Glutamatergic neuron (in vitro differentiated cells): ENCODE results near the gene CD8B. TPM values are rescaled to one million over a fixed set of nuclear protein-coding genes. Genes with fewer than 3 reads are reported as not detected.
"Not testable (repeated sequence)": the region's sequence is repeated elsewhere in the genome, so short reads cannot be mapped to it uniquely, and the experiment has no call there.

Source experiments
- DNase-seq: peaks from one replicate; pipeline ENCODE4 v3.0.0; 2022
- H3K27ac Mint-ChIP-seq: one replicate; pipeline ENCODE4 v1.8.0; 2020; ENCODE audit warnings: mild to moderate bottlenecking, mixed read lengths, inconsistent platforms; ENCODE audit not compliant: unreplicated experiment
- H3K27me3 Mint-ChIP-seq: one replicate; pipeline ENCODE4 v1.8.0; 2020; ENCODE audit warnings: mild to moderate bottlenecking, moderate library complexity, mixed read lengths, inconsistent platforms; ENCODE audit not compliant: unreplicated experiment
- H3K36me3 Mint-ChIP-seq: one replicate; pipeline ENCODE4 v1.8.0; 2020; ENCODE audit warnings: mild to moderate bottlenecking, mixed read lengths, inconsistent platforms; ENCODE audit not compliant: unreplicated experiment
- H3K4me1 Mint-ChIP-seq: one replicate; pipeline ENCODE4 v1.8.0; 2020; ENCODE audit warnings: mild to moderate bottlenecking, low read depth, mixed read lengths, inconsistent platforms; ENCODE audit not compliant: unreplicated experiment
- H3K4me3 Mint-ChIP-seq: one replicate; pipeline ENCODE4 v1.8.0; 2020; ENCODE audit warnings: mild to moderate bottlenecking, mixed read lengths, inconsistent platforms; ENCODE audit not compliant: unreplicated experiment
- H3K9me3 Mint-ChIP-seq: one replicate; pipeline ENCODE4 v1.8.0; 2020; ENCODE audit warnings: mild to moderate bottlenecking, moderate library complexity, mixed read lengths, inconsistent platforms; ENCODE audit not compliant: unreplicated experiment
- long read RNA-seq: library from polyadenylated mRNA; unstranded; transcript quantifications from one replicate; pipeline ENCODE4 v2.0.0, GENCODE V29; 2020; ENCODE audit not compliant: unreplicated experiment
- total RNA-seq: library from RNA; stranded (reverse); fragmentation: NEBNext Ultra II Directional; extraction: Animal tissue kit (Norgen Biotek cat#: 25700); gene quantifications from one replicate; pipeline ENCODE4 v1.2.1, GENCODE V29; 2021; ENCODE audit not compliant: unreplicated experiment

Gene CD8B
- not detected for total RNA-seq
- long read RNA-seq, result 0 reads

DNA sequence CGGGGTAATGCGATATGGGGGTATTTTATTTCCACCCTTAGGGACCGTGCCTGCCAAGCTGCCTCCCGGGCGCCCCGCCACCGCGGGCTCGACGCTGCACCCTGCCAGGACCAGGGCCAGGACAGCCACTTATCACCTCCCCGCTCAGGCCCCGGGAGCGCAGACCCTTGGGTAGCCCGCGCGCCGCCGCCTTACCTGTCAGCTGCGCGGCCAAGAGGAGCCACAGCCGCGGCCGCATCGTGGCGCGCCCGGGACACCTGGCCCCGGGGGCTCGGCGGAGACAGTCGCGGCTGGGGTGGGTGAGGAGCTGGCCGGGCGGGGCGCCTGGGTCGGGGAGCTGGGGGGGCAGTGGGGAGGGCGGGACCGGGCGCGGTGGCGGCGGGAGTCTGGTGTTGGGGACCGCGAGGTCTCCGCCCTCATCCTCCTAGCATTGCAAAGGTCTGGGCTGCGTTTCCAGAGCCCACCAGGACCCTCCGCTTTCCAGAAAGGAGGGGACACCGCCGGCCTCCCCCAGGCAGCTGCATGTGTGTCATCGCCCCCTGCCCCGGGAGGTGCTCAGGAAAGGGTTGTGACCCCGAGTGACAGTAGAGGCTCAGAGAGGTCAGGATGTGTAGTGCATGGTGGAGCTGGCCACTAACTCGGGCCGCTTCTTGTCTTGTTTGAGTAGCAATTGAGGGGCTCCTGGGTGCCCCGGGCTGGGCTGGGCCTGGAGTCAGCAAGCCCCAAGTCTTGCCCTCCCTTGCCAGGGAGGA is at the start of gene CD8B:
TSS of gene CD8B (minus strand) at position 259 of the 752 bp plus-strand sequence. CDS start at position 238, 21 bp downstream.
- not testable (repeated sequence) for H3K9me3 Mint-ChIP-seq, H3K27me3 Mint-ChIP-seq, H3K4me1 Mint-ChIP-seq, H3K4me3 Mint-ChIP-seq, H3K36me3 Mint-ChIP-seq, H3K27ac Mint-ChIP-seq
- DNase-seq, result peak; percentile 28

GRCh38 chr2:86905868-86906267 is 44.2 kb upstream of the CD8B start:
- H3K4me1 Mint-ChIP-seq, H3K27me3 Mint-ChIP-seq, H3K9me3 Mint-ChIP-seq, H3K36me3 Mint-ChIP-seq, H3K4me3 Mint-ChIP-seq, DNase-seq, H3K27ac Mint-ChIP-seq: not testable (repeated sequence)

- not testable (repeated sequence) for H3K9me3 Mint-ChIP-seq, H3K4me3 Mint-ChIP-seq, H3K27me3 Mint-ChIP-seq, H3K4me1 Mint-ChIP-seq, H3K27ac Mint-ChIP-seq, H3K36me3 Mint-ChIP-seq, DNase-seq
These were observed 39.0 kb upstream of the CD8B start for GRCh38 chr2:86900687-86901086.

GRCh38 chr2:86886026-86886425 is 24.3 kb upstream of the CD8B start:
- H3K9me3 Mint-ChIP-seq, H3K4me3 Mint-ChIP-seq, H3K27me3 Mint-ChIP-seq, DNase-seq, H3K27ac Mint-ChIP-seq, H3K36me3 Mint-ChIP-seq, H3K4me1 Mint-ChIP-seq: not testable (repeated sequence)

DNA sequence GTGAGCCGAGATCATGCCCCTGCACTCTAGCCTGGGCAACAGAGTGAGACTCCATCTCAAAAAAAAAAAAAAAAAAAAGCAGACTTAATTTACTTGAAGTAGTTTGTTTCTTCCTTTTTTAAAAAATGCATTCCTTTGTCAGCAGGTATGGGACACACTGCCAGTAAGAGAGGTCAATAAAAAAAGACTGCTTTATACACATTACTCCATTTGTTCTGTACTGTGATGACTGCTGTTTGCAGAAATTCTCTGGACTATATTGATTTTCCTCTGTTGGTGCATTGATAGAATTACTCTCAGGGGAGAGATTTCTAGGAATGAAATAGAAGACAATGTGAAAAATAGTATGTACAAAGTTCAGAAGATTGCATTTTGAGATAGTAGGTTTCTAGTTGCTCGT is 21.2 kb upstream of the CD8B start:
- H3K9me3 Mint-ChIP-seq, H3K4me1 Mint-ChIP-seq, H3K36me3 Mint-ChIP-seq, H3K27ac Mint-ChIP-seq, H3K4me3 Mint-ChIP-seq, DNase-seq, H3K27me3 Mint-ChIP-seq: not testable (repeated sequence)

- not testable (repeated sequence) for H3K4me3 Mint-ChIP-seq, DNase-seq, H3K27me3 Mint-ChIP-seq, H3K4me1 Mint-ChIP-seq, H3K9me3 Mint-ChIP-seq, H3K27ac Mint-ChIP-seq, H3K36me3 Mint-ChIP-seq
These were observed 20.5 kb upstream of the CD8B start for GRCh38 chr2:86882118-86882665.

DNA sequence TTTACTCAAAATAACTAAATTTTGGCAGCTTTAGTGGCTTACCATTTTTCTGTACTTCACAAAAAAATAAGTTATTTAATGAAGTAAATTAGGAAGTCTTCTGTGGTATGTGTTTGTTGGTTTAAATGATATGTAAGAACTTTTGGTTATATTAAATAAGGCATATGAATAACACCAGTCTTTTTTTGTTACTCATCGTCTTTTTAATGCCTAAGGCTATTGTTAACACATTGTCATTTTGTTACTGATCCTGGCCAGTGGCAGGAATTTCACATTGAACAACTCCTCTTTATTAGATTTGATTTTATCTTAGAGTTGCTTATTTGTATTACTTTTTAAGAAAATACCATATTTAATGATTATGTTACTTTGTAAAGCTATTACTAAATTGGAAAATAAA is 17.3 kb upstream of the CD8B start:
- H3K36me3 Mint-ChIP-seq, H3K4me1 Mint-ChIP-seq, H3K4me3 Mint-ChIP-seq, H3K9me3 Mint-ChIP-seq, DNase-seq, H3K27me3 Mint-ChIP-seq, H3K27ac Mint-ChIP-seq: not testable (repeated sequence)

DNA sequence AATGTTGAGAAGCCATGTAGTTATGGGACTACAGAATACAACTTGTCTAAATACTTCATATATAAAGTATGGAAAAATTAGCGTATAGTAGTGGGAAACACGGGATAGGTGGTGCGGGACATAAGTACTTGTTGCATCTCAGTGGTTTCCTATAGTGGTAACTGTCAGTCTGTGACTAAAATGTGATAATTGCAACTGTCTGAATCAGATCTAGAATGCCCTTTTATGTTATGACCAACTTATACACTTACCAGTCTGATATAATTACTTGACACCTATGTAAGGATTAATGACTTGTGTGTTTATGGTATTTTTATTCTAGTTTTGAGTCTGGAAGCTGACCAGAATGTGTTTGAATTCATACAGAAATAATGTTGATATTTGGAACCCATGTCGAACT is 9.3 kb upstream of the CD8B start:
- not testable (repeated sequence) for H3K36me3 Mint-ChIP-seq, H3K27ac Mint-ChIP-seq, DNase-seq, H3K27me3 Mint-ChIP-seq, H3K9me3 Mint-ChIP-seq, H3K4me1 Mint-ChIP-seq, H3K4me3 Mint-ChIP-seq

DNA sequence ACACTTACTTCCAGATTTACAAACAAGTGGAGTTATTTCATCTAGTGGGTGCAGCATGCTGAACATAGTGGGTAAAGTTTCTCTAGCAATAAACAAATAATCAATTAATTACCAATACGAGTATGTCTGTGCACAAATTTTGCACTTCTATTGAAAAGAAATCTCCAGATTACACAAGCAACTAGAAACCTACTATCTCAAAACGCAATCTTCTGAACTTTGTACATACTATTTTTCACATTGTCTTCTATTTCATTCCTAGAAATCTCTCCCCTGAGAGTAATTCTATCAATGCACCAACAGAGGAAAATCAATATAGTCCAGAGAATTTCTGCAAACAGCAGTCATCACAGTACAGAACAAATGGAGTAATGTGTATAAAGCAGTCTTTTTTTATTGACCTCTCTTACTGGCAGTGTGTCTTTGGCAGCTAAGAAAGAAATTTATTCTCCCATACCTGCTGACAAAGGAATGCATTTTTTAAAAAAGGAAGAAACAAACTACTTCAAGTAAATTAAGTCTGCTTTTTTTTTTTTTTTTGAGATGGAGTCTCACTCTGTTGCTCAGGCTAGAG is 7.3 kb upstream of the CD8B start:
- not testable (repeated sequence) for H3K27ac Mint-ChIP-seq, H3K4me3 Mint-ChIP-seq, DNase-seq, H3K27me3 Mint-ChIP-seq, H3K36me3 Mint-ChIP-seq, H3K9me3 Mint-ChIP-seq, H3K4me1 Mint-ChIP-seq

- not testable (repeated sequence) for H3K9me3 Mint-ChIP-seq, H3K27ac Mint-ChIP-seq, H3K4me1 Mint-ChIP-seq, H3K4me3 Mint-ChIP-seq, H3K27me3 Mint-ChIP-seq, DNase-seq, H3K36me3 Mint-ChIP-seq
These were observed 656 bp upstream of the CD8B start for GRCh38 chr2:86862380-86862703.

GRCh38 chr2:86861175-86861574 is 511 bp downstream of the CD8B start:
- H3K27me3 Mint-ChIP-seq, H3K36me3 Mint-ChIP-seq, H3K4me3 Mint-ChIP-seq, DNase-seq, H3K9me3 Mint-ChIP-seq, H3K4me1 Mint-ChIP-seq, H3K27ac Mint-ChIP-seq: not testable (repeated sequence)

GRCh38 chr2:86860573-86860972 is 1.1 kb downstream of the CD8B start:
- not testable (repeated sequence) for H3K4me1 Mint-ChIP-seq, H3K9me3 Mint-ChIP-seq, DNase-seq, H3K27ac Mint-ChIP-seq, H3K36me3 Mint-ChIP-seq, H3K27me3 Mint-ChIP-seq, H3K4me3 Mint-ChIP-seq
